ENCODE measurements around the gene C14orf119.
"Not testable (repeated sequence)": the region's sequence is repeated elsewhere in the genome, so short reads cannot be mapped to it uniquely, and the experiment has no call there.

C14orf119 gene

DNA sequence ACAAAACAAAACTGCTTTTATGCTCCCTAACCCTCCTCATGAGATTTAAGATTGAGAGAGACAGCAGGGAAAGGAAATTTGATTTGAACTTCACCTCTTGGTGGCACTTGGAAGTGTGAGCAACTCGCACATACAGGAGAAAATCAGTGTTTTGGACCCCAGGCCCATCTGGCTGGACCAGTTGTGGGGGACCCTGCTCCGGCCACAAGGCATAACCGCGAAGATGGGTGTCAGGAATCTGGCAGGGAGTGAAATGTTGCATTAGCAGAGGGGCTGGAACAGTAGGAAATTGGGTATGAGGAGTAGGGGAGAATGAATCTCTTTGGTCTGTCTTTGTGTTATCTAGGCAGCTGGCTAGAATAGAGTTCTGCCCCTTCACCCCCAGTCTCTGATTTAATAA lies 8.3 kb downstream of the C14orf119 start:
- Mint-ChIP-seq H3K9me3 (no peaks in the 10 kb centered on the region), H3K36me3 (ENCODE audit: low read depth) (no peaks in the 10 kb centered on the region), H3K27me3 (no peaks in the 10 kb centered on the region), H3K27ac (peak overlapping the region; percentile 65), H3K4me1 (ENCODE audit: low read depth) (peaks cover 75% of the 10 kb centered on the region), H3K4me3 (no peak overlapping the region)
- intact Hi-C loops (cut with micrococcal nuclease): no loop called here

DNA sequence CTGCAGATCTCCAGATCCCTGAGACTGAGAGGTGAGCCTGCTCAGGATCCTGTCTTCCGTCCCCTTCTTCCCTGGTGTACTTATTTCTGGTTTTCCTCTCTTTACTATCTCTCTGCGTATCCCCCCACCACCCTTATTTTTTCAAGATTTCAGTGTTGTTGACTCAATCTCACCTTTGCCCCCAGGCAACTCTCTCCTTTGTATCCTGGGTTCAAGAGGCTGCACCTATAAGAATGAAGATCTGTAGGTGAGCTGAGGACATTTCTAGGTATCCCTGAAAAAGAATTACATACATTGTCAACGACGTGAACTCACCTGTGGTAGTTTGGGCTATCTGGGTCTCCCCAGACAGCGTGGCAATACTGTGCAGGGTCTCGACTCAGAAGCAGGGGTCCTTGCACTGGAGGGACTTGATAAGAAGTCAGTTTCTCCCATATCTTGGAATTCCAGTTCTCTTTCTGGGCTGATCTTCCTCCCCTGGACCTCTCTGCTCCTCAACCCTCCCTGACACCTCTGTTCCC lies 8.8 kb downstream of the C14orf119 start:
- no peaks in the 10 kb centered on the region for H3K27me3 Mint-ChIP-seq
- H3K4me3 Mint-ChIP-seq: no peak overlapping the region
- no peaks in the 10 kb centered on the region for H3K9me3 Mint-ChIP-seq
- H3K4me1 Mint-ChIP-seq (ENCODE audit: low read depth): peaks cover 74% of the 10 kb centered on the region
- H3K27ac Mint-ChIP-seq: peak overlapping the region; percentile 65
- intact Hi-C loops (cut with micrococcal nuclease): no loop called here
- no peaks in the 10 kb centered on the region for H3K36me3 Mint-ChIP-seq (ENCODE audit: low read depth)

DNA sequence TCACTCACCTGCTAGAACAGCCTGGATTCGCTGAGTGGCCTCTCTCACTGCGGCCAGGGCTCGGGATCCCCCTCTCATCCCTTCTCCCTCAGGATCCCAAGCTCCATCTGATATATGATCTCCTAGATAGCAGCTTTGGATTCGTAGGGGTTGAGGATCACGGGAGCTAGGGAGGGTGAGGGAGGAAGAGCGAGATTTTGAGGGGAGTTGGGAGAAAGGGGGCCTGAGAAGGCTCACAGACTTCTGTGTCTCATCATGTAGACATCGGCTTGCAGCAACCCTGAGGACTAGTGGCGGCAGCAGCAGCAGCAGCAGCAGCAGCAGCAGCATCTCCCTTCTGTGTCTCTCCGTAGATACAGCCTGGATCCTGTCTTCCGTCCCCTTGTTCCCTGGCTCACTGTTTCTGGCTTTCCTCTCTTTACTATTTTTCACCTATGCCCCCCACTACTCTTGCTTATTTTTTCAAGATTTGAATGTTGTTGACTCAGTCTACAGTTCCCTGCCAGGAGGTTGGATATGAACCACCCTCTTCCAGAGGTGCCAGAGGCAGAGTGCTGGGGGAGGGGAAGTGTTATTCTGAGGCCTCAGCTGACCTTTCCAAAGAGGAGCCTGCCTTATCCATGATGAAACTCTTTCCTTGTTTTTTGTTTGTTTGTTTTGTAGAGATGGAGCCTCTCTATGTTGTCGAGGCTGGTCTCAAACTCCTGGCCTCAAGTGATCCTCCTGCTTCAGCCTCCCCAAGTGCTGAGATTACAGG lies 9.5 kb downstream of the C14orf119 start, which contains the start of gene CIROP:
Gene CIROP (minus strand): TSS at position 399 of the 757 bp plus-strand sequence. CDS start 69 bp downstream, at position 330.
- peak within 1 kb of the TSS; percentile 27 for H3K4me3 Mint-ChIP-seq
- H3K9me3 Mint-ChIP-seq: no peaks in the 10 kb centered on the region
- H3K36me3 Mint-ChIP-seq (ENCODE audit: low read depth): no peaks in the 10 kb centered on the region
- H3K27ac Mint-ChIP-seq: peak within 1 kb of the TSS; percentile 65
- intact Hi-C loops (cut with micrococcal nuclease): no loop called here
- H3K27me3 Mint-ChIP-seq: no peaks in the 10 kb centered on the region
- H3K4me1 Mint-ChIP-seq (ENCODE audit: low read depth): peaks cover 68% of the 10 kb centered on the region

DNA sequence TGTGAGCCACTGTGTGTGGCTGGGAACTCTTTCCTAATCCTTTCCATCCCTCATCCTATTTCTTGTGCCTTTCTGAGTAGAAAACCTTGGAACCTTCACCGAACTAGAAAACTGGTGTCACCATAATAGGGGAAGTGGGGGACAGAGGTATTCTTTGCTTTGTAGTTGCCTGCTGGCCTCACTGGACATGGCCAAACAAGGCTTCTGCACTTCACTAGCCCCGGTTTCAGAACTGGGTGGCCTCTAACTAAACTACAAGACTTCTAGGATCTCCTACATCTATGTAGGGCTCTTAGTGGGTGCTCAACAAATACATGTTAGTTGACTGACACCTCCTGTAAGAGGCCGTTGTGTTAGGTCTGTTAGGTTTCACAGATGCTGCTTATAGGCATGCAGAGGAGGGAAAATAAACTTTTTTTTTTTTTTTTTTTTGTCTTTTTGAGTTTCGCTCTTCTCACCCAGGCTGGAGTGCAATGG lies 10.1 kb downstream of the C14orf119 start:
- Mint-ChIP-seq H3K4me1 (ENCODE audit: low read depth) (peaks cover 62% of the 10 kb centered on the region), H3K4me3 (no peak overlapping the region), H3K27me3 (no peaks in the 10 kb centered on the region), H3K36me3 (ENCODE audit: low read depth) (no peaks in the 10 kb centered on the region), H3K27ac (peak overlapping the region; percentile 65), H3K9me3 (no peaks in the 10 kb centered on the region)
- intact Hi-C loops (cut with micrococcal nuclease): no loop called here

DNA sequence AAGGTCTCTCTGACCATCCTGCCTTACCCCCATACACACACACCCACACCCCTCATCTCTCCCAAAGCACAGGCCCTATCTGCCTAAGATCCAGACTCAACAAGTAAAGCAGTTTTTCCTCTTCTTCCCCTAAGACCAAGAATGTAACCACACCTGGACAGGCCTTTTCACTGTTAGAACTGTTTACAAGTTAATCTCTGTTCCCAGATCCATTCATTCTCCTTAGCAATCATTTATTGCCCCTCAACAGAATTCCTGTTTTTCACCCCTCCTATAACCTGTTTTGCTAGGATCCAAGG lies 11.4 kb downstream of the C14orf119 start:
- H3K4me3 Mint-ChIP-seq: no peak overlapping the region
- intact Hi-C loops (cut with micrococcal nuclease): no loop called here
- H3K4me1 Mint-ChIP-seq (ENCODE audit: low read depth): peaks cover 49% of the 10 kb centered on the region
- no peaks in the 10 kb centered on the region for H3K27me3 Mint-ChIP-seq
- H3K9me3 Mint-ChIP-seq: no peaks in the 10 kb centered on the region
- peak overlapping the region; percentile 72 for H3K27ac Mint-ChIP-seq
- H3K36me3 Mint-ChIP-seq (ENCODE audit: low read depth): no peaks in the 10 kb centered on the region

DNA sequence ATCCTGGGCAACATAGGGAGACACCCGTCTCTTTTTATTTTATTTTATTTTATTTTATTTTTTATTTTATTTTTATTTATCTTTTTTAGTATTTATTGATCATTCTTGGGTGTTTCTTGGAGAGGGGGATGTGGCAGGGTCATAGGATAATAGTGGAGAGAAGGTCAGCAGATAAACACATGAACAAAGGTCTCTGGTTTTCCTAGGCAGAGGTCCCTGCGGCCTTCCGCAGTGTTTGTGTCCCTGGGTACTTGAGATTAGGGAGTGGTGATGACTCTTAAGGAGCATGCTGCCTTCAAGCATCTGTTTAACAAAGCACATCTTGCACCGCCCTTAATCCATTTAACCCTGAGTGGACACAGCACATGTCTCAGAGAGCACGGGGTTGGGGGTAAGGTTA lies 12.3 kb downstream of the C14orf119 start:
- intact Hi-C loops (cut with micrococcal nuclease); H3K4me3 Mint-ChIP-seq; H3K27ac Mint-ChIP-seq; H3K9me3 Mint-ChIP-seq; H3K27me3 Mint-ChIP-seq; H3K36me3 Mint-ChIP-seq (ENCODE audit: low read depth): not testable (repeated sequence)
- peaks cover 40% of the 10 kb centered on the region for H3K4me1 Mint-ChIP-seq (ENCODE audit: low read depth)

DNA sequence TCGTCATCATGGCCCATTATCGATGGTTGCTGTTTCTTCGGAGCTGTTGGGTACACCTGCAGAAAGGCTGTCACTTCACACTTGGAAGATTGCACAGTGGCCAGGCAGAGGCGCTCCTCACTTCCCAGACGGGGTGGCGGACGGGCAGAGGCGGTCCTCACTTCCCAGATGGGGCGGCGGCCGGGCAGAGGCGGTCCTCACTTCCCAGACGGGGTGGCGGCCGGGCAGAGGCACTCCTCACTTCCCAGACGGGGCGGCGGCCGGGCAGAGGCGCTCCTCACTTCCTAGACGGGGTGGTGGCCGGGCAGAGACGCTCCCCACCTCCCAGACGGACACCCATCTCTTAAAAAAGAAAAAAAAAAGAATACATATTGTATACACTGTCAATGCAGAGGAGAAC lies 12.9 kb downstream of the C14orf119 start:
- H3K27ac Mint-ChIP-seq; intact Hi-C loops (cut with micrococcal nuclease); H3K4me3 Mint-ChIP-seq; H3K36me3 Mint-ChIP-seq (ENCODE audit: low read depth); H3K27me3 Mint-ChIP-seq; H3K9me3 Mint-ChIP-seq: not testable (repeated sequence)
- H3K4me1 Mint-ChIP-seq (ENCODE audit: low read depth): peaks cover 36% of the 10 kb centered on the region

DNA sequence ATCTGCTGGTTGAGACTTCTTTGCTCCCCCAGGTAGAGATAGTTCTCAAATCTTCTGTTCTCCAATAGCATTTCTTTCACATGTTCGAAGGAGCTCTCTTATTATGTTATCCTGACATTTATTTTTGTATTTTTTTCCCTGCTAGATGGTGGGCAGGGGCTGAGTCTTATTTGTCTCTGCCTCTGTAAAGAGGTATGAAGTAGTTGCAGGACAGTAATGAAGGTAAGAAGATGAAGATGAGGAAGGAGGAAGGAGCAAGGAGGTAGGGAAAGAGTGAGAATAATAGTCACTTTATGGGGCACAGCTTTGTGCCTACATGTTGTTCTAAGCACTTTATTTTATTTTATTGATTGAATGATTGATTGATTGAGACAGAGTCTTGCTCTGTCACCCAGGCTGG lies 14.5 kb downstream of the C14orf119 start:
- Mint-ChIP-seq H3K27me3 (peaks cover 7% of the 10 kb centered on the region), H3K4me3 (no peak overlapping the region), H3K9me3 (no peaks in the 10 kb centered on the region), H3K27ac (no peak overlapping the region), H3K36me3 (ENCODE audit: low read depth) (no peaks in the 10 kb centered on the region), H3K4me1 (ENCODE audit: low read depth) (peaks cover 23% of the 10 kb centered on the region)
- intact Hi-C loops (cut with micrococcal nuclease): loop anchor here (1.0 kb wide), 1 partner anchor 40 kb away; no protein-coding TSS in a partner anchor

DNA sequence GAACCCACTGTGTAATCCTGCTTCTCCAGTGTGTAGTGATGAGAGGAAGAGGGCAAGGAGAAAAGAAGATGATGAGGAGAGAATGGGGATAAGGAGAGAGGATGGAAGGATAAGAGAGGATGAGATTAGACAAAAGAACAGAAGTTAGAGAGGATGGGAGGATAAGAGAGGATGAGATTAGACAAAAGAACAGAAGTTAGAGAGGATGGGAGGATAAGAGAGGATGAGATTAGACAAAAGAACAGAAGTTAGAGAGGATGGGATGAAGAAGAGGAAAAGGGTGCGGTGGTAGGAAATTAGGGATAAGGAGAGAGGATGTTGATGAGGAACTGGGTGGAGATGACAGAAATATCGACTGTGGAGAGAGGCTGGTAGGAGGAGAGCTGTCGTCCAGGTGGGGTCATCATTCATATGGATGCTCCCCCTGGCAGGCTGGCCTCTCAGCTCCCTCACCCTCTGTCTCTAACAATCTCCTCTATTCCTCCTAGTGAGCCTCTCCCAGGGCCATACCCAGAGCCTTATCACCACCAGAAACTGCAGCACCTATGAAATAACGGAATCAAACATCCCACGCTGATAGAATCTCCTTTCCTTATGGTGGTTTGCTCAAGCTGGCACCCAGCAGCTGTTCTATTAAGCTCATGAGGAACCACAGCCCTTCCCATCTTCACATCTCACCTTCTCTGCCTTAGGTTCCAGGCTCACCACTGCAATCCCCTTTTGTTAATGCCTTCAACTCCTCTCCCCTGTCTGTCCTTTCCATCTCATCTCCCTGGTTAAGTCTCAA lies 15.5 kb downstream of the C14orf119 start:
- H3K27ac Mint-ChIP-seq: no peak overlapping the region
- intact Hi-C loops (cut with micrococcal nuclease): no loop called here
- no peak overlapping the region for H3K4me3 Mint-ChIP-seq
- peaks cover 7% of the 10 kb centered on the region for H3K27me3 Mint-ChIP-seq
- no peaks in the 10 kb centered on the region for H3K36me3 Mint-ChIP-seq (ENCODE audit: low read depth)
- no peaks in the 10 kb centered on the region for H3K9me3 Mint-ChIP-seq
- H3K4me1 Mint-ChIP-seq (ENCODE audit: low read depth): peaks cover 14% of the 10 kb centered on the region

DNA sequence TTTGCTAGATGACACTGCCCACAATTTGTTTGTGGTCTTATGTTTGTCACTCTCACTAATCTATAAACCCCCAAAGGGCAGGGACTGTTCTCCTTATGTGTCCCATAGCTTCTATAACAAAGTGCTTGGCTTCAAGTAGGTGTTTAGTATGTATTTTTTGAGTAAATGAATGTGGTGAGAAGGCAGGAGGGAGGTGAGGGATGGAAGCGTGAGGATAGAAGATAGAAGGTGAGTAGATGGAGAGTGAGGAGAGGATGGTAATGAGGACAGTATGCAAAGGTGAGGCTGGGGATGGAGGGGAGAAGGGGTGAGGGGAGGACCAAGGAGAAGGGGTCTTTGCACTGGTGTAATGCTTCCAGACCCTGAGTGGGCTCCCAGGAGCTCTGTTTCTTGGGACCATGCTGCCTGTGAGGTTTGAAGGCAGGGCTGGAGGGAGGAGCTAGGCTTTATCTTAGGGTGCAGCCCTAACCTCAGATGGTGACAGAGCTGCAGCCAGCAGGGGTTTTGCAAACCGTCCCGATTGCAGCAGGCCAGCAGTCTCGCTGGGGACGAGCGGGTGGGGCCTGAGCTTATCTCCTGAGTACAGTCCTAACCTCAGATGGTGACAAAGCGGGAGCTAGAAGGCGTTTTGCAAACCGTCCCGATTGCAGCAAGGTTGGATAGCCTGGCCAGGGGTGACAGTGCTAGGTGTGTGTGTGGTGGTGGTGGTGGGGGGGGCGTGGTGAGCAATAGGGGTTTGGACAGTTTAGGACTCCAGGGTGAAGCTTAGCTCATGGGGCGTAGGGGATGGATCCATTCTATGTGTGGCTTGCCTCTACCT lies 17.3 kb downstream of the C14orf119 start:
- peaks cover 9% of the 10 kb centered on the region for H3K27me3 Mint-ChIP-seq
- H3K36me3 Mint-ChIP-seq (ENCODE audit: low read depth): no peaks in the 10 kb centered on the region
- intact Hi-C loops (cut with micrococcal nuclease): no loop called here
- peaks cover 9% of the 10 kb centered on the region for H3K4me1 Mint-ChIP-seq (ENCODE audit: low read depth)
- H3K27ac Mint-ChIP-seq: no peak overlapping the region
- H3K4me3 Mint-ChIP-seq: no peak overlapping the region
- H3K9me3 Mint-ChIP-seq: no peaks in the 10 kb centered on the region

DNA sequence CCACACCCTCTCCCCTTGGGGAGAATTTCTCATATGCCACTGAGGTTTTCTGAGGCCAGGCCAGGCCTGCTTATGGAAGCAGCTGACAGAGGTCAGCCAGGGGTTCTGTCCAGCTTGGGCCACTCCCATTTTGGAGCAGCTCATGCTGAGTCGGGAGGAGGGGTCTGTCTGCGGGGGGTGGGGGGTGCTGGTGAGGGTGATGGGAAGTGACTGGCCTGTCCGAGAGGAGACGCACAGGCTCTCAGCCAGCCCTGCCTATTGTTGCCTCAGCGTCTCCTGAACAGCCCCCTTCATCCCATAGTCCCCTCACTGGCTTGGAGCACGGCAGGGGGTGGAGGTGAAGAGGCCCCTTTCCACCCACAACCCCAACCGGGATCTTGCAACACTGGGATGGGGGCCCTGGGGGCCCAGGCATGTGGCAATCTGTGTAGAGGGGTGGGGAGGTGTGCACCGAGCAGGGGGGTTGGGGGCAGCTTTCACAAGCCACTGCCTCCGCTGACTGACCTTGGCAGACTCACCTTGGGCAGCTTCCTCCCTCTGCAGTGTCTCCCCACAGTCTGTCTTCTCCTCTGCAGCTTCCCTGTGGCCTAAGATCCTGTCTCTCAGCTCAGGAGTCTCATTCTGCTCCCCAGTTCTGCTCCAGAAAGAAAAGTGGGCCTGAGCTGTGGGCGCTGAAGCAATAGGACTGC lies 18.3 kb downstream of the C14orf119 start:
- no peak overlapping the region for H3K4me3 Mint-ChIP-seq
- no peak overlapping the region for H3K27ac Mint-ChIP-seq
- no peaks in the 10 kb centered on the region for H3K36me3 Mint-ChIP-seq (ENCODE audit: low read depth)
- intact Hi-C loops (cut with micrococcal nuclease): no loop called here
- H3K4me1 Mint-ChIP-seq (ENCODE audit: low read depth): peaks cover 19% of the 10 kb centered on the region
- H3K27me3 Mint-ChIP-seq: peaks cover 11% of the 10 kb centered on the region
- no peaks in the 10 kb centered on the region for H3K9me3 Mint-ChIP-seq

DNA sequence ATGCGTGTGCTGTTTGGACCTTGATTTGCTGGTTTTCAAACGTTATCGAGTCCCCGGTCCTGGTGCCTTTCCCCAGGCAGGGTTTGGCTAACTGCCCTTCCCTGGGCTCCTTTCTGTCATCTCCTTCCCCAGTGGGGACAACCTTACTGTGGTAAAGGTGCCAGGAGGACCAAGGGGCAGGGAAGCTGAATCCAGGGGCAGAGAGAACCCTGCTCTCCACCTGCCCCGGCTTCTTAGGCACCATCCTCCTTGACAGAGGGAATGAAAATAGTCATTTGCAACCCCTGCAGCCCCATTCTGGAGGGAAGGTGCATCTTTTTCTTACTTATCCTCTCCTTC lies 18.8 kb downstream of the C14orf119 start:
- peak overlapping the region; percentile 12 for H3K27ac Mint-ChIP-seq
- H3K4me1 Mint-ChIP-seq (ENCODE audit: low read depth): peaks cover 24% of the 10 kb centered on the region
- H3K27me3 Mint-ChIP-seq: peaks cover 11% of the 10 kb centered on the region
- no peaks in the 10 kb centered on the region for H3K36me3 Mint-ChIP-seq (ENCODE audit: low read depth)
- intact Hi-C loops (cut with micrococcal nuclease): no loop called here
- no peaks in the 10 kb centered on the region for H3K9me3 Mint-ChIP-seq
- no peak overlapping the region for H3K4me3 Mint-ChIP-seq

DNA sequence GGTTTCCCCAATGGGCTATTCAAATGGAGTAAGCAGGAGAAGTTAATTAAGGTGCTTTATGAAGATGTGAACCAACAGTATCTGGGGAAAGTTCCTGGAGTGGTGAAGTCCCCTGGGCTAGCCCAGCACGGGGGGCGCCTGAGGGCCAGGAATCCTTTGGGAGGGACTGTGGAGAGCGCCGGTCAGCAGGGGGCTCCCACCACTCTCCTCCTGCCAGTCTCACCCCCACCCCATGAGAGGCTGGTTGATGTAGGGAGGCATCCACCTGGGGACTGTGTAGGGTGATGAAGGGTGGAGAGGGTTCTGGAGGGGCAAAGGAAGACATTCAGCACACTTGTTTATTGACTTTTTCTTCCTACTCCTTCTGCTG lies 19.3 kb downstream of the C14orf119 start:
- Mint-ChIP-seq H3K36me3 (ENCODE audit: low read depth) (no peaks in the 10 kb centered on the region), H3K9me3 (no peaks in the 10 kb centered on the region), H3K27me3 (peaks cover 11% of the 10 kb centered on the region), H3K27ac (peak overlapping the region; percentile 12), H3K4me3 (no peak overlapping the region), H3K4me1 (ENCODE audit: low read depth) (peaks cover 30% of the 10 kb centered on the region)
- intact Hi-C loops (cut with micrococcal nuclease): no loop called here

All from dendritic cell treated with granulocyte-macrophage colony-stimulating factor and Interleukin-4, amounts not matched to agents 40 ng/mL and 50 ng/mL, for 4 days (primary cell).